Right hindlimb (tissue), 1 donor: ENCODE measurements around the gene GPR55.

ENCODE experiments used
- DNase-seq: peaks from one replicate; pipeline ENCODE4 v3.0.0-alpha.2; 2018

The GPR55 gene

DNA sequence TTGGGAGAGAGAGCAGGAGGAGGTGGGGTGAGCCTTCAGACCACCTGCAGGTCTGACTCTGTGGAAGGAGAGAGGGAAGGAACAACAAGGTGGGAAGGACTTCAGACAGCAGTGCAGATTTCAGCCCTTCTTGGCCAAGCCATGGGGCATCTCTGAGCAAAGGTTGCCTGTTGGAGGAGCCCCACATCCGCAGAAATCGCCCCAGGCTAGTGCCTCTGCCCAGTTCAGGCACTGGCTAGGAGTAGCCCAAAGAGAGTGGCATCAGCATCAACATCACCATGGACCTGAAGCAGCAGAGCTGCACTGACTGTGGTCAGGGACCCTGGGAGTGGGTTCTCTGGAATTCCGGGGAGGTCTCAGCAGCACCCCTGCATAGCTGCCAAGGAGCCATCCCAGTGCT lies 10.2 kb downstream of the GPR55 start:
- DNase-seq: no peak

DNA sequence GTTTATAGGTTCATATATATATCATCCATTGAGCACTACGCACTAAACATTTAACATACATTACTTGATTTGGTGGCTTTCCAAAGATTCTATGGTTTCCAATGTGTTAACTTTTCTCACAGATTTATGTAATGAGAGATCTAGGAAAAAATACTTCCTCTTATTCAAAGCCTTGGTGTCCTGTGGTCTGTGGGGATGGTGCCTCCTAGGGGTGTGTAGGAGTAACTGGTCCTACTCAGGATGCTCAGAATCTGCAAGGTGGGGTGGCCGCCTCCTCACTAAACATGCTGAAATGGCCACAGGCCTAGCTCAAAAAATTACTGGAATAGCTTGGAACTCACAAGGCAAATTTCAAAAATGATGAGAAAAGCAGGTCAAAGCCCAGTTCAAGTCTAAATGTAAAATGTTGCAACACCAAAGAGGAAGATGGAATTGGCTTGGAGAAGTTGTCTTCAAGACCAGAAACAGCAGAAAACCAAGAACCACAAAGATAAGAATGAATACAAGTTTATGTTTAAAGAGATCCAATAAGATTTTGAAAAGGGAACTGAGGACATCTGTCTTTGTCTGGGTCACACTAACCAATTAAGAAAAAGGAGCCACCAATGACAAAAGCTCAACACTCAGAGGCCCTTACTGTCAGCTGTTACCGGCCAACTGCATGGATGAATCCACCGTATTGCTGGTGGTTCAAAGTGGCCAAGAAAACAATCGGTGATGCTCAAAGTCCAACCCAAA lies 11.5 kb downstream of the GPR55 start:
- DNase-seq: no peak

GRCh38 chr2:230912724-230913123 lies 12.3 kb downstream of the GPR55 start:
- no peak for DNase-seq

GRCh38 chr2:230912046-230912445 lies 13.0 kb downstream of the GPR55 start:
- no peak for DNase-seq

GRCh38 chr2:230910546-230911177 lies 14.4 kb downstream of the GPR55 start:
- DNase-seq: no peak

DNA sequence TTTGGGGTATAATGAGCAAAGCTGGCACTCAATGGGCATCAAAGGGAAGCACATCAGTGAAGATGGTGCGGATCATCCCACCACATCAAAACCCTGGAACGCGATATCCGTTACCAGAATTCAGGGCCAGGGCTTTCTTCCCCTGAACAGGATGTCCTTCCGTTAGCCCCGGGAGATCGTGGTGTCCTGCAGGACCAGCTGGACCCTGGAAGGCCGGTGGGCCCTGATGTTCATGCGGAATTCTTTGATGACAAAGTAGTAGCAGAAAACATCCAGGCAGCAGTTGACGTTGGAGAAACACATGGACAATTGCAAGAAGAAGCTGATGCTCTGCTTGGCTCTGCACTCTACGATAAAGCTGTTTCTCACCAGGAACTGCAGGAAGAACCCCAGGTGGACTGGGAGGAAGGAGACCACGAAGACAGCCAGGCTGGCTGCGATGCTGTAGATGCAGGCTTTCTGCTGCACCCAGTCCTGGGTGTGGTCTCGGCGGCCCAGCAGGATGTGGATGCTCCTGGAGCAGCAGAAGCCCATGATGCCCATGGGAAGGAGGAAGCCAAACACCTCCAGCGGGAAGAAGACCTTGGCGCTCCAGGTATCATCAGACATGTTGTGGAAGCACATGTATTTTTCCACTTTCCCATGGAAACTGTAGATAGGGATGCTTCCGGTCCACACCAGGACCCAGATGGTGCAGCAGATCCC lies 15.0 kb downstream of the GPR55 start:
- DNase-seq: no peak

DNA sequence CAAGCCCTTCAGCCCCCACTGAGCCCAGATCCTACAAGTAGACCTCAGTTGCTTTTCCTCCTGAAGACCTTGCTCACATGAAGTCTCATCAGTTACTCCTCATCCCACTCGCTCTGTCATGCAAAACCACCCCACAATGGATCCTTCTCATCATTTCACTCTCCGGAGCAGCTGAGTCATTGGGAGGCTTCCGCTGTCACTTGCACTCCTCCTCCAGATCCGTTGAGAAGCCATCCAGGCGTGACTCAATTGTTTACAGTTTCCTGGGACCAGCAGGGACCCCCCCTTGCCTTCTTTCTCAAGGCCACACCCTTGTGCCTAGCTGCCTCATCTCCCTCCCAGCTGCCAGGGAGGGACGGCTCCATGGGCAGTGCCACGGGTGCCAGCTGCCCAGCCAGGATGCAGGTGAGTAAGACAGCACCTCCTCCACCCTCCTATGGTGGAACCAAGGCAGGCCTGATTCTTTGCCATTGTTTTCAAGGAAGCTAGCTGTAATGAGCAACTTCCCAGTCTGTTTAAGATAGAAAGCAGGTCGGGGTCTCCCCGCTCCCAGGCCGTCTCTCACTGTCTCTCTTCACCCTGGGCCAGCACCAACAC lies 16.3 kb downstream of the GPR55 start:
- no peak for DNase-seq

DNA sequence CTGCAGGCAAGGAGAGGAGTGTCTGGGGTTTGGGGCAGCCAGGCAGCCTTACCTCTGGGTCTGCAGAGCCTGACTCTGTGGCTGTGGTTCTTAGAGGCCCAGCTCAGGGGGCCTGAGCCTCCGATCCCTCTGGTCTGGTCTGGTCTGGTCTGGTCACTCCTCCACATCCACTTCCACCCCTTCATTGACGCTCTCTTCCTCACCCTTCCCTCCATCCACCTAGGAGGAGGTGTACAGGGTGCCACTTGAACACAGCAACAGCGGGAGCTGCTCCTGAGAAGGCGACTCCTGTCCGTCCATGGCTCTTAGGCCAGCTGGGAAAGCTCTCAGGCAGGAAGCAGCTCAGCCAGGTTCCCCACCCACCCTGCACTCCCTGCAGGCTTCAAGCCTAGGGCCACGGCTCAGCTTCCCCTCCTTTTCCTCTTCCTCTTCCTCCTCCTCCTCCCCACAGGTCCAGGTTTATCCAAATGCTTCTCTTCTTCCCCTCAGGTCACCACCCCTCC lies 16.9 kb downstream of the GPR55 start:
- no peak for DNase-seq

GRCh38 chr2:230907361-230908091 lies 17.5 kb downstream of the GPR55 start:
- DNase-seq: no peak

DNA sequence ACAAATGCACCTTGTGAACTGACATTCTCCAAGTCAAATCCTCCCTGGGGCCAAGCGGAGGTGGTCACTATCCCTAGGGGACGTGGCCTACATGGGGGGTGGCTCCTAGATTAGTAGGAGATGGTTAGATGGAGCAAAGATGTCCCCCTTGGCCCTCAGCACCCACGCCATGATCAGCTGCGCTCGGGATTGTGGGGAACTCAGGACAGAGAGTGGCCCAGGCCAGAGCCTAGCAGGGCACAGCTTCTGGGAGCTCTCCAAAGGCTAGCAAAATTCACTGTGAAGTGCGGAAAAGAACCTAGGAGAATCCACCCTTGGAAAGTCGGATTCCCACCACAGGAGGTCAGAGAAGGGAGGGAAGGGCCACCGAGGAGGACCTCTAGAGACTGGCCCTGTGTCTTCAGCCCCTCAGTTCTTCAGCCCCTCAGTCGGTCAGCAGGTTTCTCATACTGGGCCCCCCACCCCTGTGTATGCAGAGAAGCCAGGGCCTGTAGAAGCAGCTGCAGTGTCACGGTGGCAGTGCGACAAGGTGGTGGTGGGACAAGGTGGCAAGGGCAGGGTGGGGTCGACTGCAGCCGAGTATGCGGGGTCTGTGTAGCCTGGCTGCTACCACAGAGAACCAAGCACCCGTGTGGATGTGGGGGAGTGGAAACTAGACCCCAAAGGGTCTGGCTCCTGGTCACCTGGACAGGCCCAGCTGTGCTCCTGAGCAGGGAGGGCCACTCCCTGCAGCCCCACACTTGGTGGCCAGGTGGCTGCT lies 18.4 kb downstream of the GPR55 start:
- DNase-seq: no peak

- DNase-seq: no peak
Observed at GRCh38 chr2:230905448-230906421, 19.3 kb downstream of the GPR55 start.

- DNase-seq: no peak
Observed at GRCh38 chr2:230904856-230905447, 20.1 kb downstream of the GPR55 start.

DNA sequence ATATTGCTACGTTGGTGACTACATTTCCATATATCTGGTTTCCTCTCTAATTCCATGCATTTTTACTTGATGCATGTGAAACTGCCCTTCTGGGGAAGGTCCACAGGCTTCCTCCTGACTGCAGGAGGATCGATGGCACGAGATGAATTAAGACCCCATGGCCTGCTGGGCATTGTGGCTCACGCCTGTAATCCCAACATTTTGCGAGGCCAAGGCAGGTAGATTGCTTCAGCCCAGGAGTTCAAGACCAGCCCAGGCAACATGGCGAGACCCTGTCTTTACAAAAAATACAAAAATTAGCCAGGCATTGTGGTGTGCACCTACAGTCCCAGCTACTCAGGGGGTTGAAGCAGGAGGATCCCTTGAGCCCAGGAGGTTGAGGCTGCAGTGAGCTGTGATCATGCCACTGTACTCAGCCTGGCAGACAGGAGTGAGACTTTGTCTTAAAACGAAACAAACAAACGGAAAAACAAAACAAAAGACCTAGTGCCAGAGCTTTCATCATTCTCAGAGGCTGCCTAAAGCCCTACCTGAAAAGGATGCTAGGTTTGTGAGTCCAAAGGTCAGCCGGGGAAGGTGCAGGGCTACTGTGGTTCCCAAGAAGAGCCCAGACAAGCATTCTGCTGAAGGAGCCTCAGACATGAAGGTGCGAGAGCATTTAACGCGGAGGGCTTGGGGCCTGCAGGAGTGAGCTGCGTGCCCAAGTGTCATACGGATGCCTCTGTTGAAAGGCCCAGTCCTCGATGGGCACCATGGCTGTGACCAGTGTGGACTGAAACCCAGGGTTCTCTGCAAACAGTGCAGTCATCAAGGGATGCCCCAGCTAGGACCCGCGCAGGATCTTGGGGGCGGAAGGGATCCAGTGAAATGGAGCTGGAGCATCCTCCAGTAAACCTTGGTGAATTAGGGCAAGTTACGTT lies 21.6 kb downstream of the GPR55 start:
- no peak for DNase-seq

DNA sequence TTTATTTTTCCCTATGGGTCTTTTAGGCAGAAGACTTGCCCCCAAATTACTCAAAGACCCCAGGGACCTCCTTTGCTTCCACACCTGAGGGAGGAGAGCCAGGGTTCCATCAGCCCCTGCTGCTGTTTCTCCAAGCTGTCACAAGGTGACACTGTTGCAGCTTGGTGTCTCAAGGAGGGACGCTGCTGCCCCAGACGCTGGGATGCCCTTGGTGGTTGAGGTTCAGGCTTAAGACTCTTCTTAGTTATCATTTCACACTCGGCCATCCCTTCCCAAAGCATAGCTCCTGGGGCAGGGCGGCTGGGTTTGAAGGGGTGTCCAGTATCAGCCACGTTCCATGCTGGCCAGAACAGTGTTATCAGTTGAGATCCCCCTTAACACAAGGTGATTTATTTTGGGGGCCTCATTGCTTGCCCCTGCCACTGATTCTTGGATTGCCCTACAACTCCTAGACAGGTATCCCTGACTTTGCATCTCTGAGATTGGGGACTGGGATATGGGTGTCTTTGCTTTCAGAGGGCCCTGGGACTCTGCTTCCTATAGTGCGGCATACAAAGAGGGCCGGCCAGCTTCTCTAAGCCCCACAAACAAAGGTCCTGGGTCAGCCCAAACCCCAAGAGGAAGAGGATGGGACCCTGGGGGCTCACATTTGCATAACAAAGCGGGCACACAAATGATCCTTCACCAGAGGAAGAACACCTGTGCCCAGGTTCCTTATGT lies 22.7 kb downstream of the GPR55 start:
- peak; percentile 45 for DNase-seq

DNA sequence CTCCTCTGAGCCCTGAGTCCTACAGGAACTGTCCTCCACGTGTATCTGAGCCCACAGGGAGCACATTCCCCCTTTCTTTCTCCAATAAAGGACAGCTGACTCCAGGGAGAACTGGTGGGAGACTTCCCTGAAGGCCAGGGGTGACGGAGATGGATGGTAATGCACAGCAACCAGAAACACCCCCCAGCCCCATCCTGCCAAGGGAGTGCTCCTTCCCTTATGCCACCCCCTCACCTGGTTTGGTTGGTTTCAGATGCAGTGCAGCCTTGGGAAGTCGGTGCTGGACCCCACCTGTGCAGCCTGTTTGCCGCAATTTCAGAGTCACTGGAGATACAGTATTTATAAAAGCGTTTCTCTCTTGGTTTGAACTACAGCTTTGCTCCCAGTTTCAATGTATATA lies 24.0 kb downstream of the GPR55 start:
- no peak for DNase-seq

- no peak for DNase-seq
Observed at GRCh38 chr2:230900336-230900995, 24.6 kb downstream of the GPR55 start.

- DNase-seq: no peak
Observed at GRCh38 chr2:230899786-230900185, 25.3 kb downstream of the GPR55 start.

GRCh38 chr2:230899287-230899686 lies 25.8 kb downstream of the GPR55 start:
- DNase-seq: no peak
